HG02798 (cell line): ENCODE results near the gene SEPTIN2.
"Not testable (repeated sequence)": the region's sequence is repeated elsewhere in the genome, so short reads cannot be mapped to it uniquely, and the experiment has no call there.

ENCODE experiments used
- ATAC-seq: cut with Tn5 transposase; IDR thresholded peaks from one replicate; pipeline ENCODE4 v1.9.1; 2021; ENCODE audit warnings: mild to moderate bottlenecking; ENCODE audit not compliant: unreplicated experiment, poor library complexity

Gene SEPTIN2

GRCh38 chr2:241312082-241312481, 3.6 kb upstream of the SEPTIN2 start:
- ATAC-seq: no peak

GRCh38 chr2:241313543-241314095, 2.1 kb upstream of the SEPTIN2 start:
- no peak for ATAC-seq

GRCh38 chr2:241314226-241315092, 1.3 kb upstream of the SEPTIN2 start:
- no peak for ATAC-seq

GRCh38 chr2:241315093-241315878, 439 bp upstream of the SEPTIN2 start, which contains the start of gene HDLBP:
TSS of gene HDLBP (minus strand) at chr2:241315672. CDS start at chr2:241266869, 48,803 bp downstream.
- ATAC-seq: peak; percentile 81

GRCh38 chr2:241316825-241317224, 1.1 kb downstream of the SEPTIN2 start:
- no peak for ATAC-seq

GRCh38 chr2:241317391-241317790, 1.7 kb downstream of the SEPTIN2 start:
- no peak for ATAC-seq

- ATAC-seq: not testable (repeated sequence)
Observed at GRCh38 chr2:241318830-241319229, 3.1 kb downstream of the SEPTIN2 start.

GRCh38 chr2:241320394-241320793, 4.7 kb downstream of the SEPTIN2 start:
- ATAC-seq: no peak

GRCh38 chr2:241321033-241321432, 5.3 kb downstream of the SEPTIN2 start:
- ATAC-seq: no peak

GRCh38 chr2:241321886-241322285, 6.2 kb downstream of the SEPTIN2 start:
- ATAC-seq: no peak

GRCh38 chr2:241323778-241324177, 8.1 kb downstream of the SEPTIN2 start:
- no peak for ATAC-seq

GRCh38 chr2:241324775-241325174, 9.1 kb downstream of the SEPTIN2 start:
- no peak for ATAC-seq

- no peak for ATAC-seq
Observed at GRCh38 chr2:241325257-241325656, 9.5 kb downstream of the SEPTIN2 start.

GRCh38 chr2:241329669-241330615, 14.2 kb downstream of the SEPTIN2 start:
- ATAC-seq: no peak

- ATAC-seq: no peak
Observed at GRCh38 chr2:241330616-241330981, 14.9 kb downstream of the SEPTIN2 start.

GRCh38 chr2:241334813-241335212, 19.1 kb downstream of the SEPTIN2 start:
- ATAC-seq: no peak

GRCh38 chr2:241339839-241340630, 24.3 kb downstream of the SEPTIN2 start:
- no peak for ATAC-seq

GRCh38 chr2:241340631-241341163, 25.0 kb downstream of the SEPTIN2 start:
- no peak for ATAC-seq
